ENCODE results near the gene ZSCAN23. TPM values are rescaled to one million over a fixed set of nuclear protein-coding genes. Genes with fewer than 3 reads are reported as not detected.
A peak's percentile ranks its signal among the peaks of the same experiment; 100 is the strongest.

Gene ZSCAN23
- 2.1 to 3.5 TPM (median 3.3 TPM) in 3 replicates for total RNA-seq
- long read RNA-seq, partial matches to known transcripts = 0 of 3 reads
- long read RNA-seq, other reads (novel, unspliced or antisense) = 3 of 3 reads

GRCh38 chr6:28443112-28443773, at the start of gene ZSCAN23:
Gene ZSCAN23 (minus strand): TSS chr6:28443491. CDS start chr6:28436266, 7,225 bp downstream.
- peak within 1 kb of the TSS; percentile 96 for H3K4me3 Mint-ChIP-seq (ENCODE audit: unreplicated experiment)
- no peaks in the 10 kb centered on the region for H3K27me3 Mint-ChIP-seq (ENCODE audit: low read depth)
- no peaks in the 10 kb centered on the region for H3K9me3 Mint-ChIP-seq (ENCODE audit: low read depth)
- peak; percentile 19 for TF ChIP-seq CTCF (IDR thresholded peaks at IDR 0.05)
- peaks cover 22% of the 10 kb centered on the region for H3K4me1 Mint-ChIP-seq (ENCODE audit: low read depth)
- peaks cover 2% of the 10 kb centered on the region for H3K36me3 Mint-ChIP-seq (ENCODE audit: low read depth)
- DNase-seq (ENCODE audit: low spot score) = no peak
- H3K27ac Mint-ChIP-seq (ENCODE audit: unreplicated experiment) = peak within 1 kb of the TSS; percentile 85

- TF ChIP-seq CTCF (IDR thresholded peaks at IDR 0.05) = no peak
- no peaks in the 10 kb centered on the region for H3K36me3 Mint-ChIP-seq (ENCODE audit: low read depth)
- H3K4me3 Mint-ChIP-seq (ENCODE audit: unreplicated experiment) = no peak overlapping the region
- peak overlapping the region; percentile 30 for H3K27ac Mint-ChIP-seq (ENCODE audit: unreplicated experiment)
- peaks cover 16% of the 10 kb centered on the region for H3K4me1 Mint-ChIP-seq (ENCODE audit: low read depth)
- peaks cover 12% of the 10 kb centered on the region for H3K27me3 Mint-ChIP-seq (ENCODE audit: low read depth)
- DNase-seq (ENCODE audit: low spot score) = no peak
- no peaks in the 10 kb centered on the region for H3K9me3 Mint-ChIP-seq (ENCODE audit: low read depth)
These were observed 48.7 kb upstream of the ZSCAN23 start for GRCh38 chr6:28491984-28492317.

- Mint-ChIP-seq H3K4me3 (ENCODE audit: unreplicated experiment) (peak overlapping the region; percentile 84), H3K9me3 (ENCODE audit: low read depth) (no peaks in the 10 kb centered on the region), H3K27ac (ENCODE audit: unreplicated experiment) (peak overlapping the region; percentile 98), H3K36me3 (ENCODE audit: low read depth) (no peaks in the 10 kb centered on the region), H3K27me3 (ENCODE audit: low read depth) (peaks cover 13% of the 10 kb centered on the region), H3K4me1 (ENCODE audit: low read depth) (peaks cover 16% of the 10 kb centered on the region)
- no peak for TF ChIP-seq CTCF (IDR thresholded peaks at IDR 0.05)
- DNase-seq (ENCODE audit: low spot score) = no peak
These were observed 47.1 kb upstream of the ZSCAN23 start for GRCh38 chr6:28490205-28490890.

- H3K27ac Mint-ChIP-seq (ENCODE audit: unreplicated experiment) = peak overlapping the region; percentile 98
- no peaks in the 10 kb centered on the region for H3K36me3 Mint-ChIP-seq (ENCODE audit: low read depth)
- DNase-seq (ENCODE audit: low spot score) = no peak
- peak overlapping the region; percentile 84 for H3K4me3 Mint-ChIP-seq (ENCODE audit: unreplicated experiment)
- H3K9me3 Mint-ChIP-seq (ENCODE audit: low read depth) = no peaks in the 10 kb centered on the region
- H3K27me3 Mint-ChIP-seq (ENCODE audit: low read depth) = peaks cover 14% of the 10 kb centered on the region
- no peak for TF ChIP-seq CTCF (IDR thresholded peaks at IDR 0.05)
- peaks cover 16% of the 10 kb centered on the region for H3K4me1 Mint-ChIP-seq (ENCODE audit: low read depth)
These were observed 46.3 kb upstream of the ZSCAN23 start for GRCh38 chr6:28489366-28490204.

- Mint-ChIP-seq H3K36me3 (ENCODE audit: low read depth) (no peaks in the 10 kb centered on the region), H3K27me3 (ENCODE audit: low read depth) (peaks cover 16% of the 10 kb centered on the region), H3K27ac (ENCODE audit: unreplicated experiment) (peak overlapping the region; percentile 98), H3K4me3 (ENCODE audit: unreplicated experiment) (peak overlapping the region; percentile 84), H3K4me1 (ENCODE audit: low read depth) (peaks cover 16% of the 10 kb centered on the region), H3K9me3 (ENCODE audit: low read depth) (no peaks in the 10 kb centered on the region)
- no peak for DNase-seq (ENCODE audit: low spot score)
- no peak for TF ChIP-seq CTCF (IDR thresholded peaks at IDR 0.05)
These were observed 45.6 kb upstream of the ZSCAN23 start for GRCh38 chr6:28488916-28489365.
